ENCODE results near the gene ZNF581.

Gene ZNF581

GRCh38 chr19:55611983-55612645 is 31.3 kb upstream of the ZNF581 start:
- Histone ChIP-seq H3K9me3 (ENCODE audit: insufficient read depth, low read length) (no peaks in the 10 kb centered on the region), H3K27ac (ENCODE audit: low read length) (peak overlapping the region; percentile 88), H3K36me3 (replicated peaks; ENCODE audit: low read depth, low read length) (peaks cover 40% of the 10 kb centered on the region), H4K20me1 (ENCODE audit: insufficient read depth, low read length) (peaks cover 5% of the 10 kb centered on the region), H3K4me3 (ENCODE audit: low read length) (peak overlapping the region; percentile 59), H3K4me1 (ENCODE audit: low read length) (peaks cover 23% of the 10 kb centered on the region), H2AFZ (ENCODE audit: low read depth, low read length) (no peak overlapping the region), H3K79me2 (ENCODE audit: low read length) (peaks cover 48% of the 10 kb centered on the region), H3K4me2 (ENCODE audit: low read length) (peak overlapping the region; percentile 86), H3K9ac (ENCODE audit: low read length) (peak overlapping the region; percentile 49), H3K27me3 (ENCODE audit: low read depth, low read length) (no peaks in the 10 kb centered on the region)
- TF ChIP-seq EZH2phosphoT487 (IDR thresholded peaks at IDR 0.05; ENCODE audit: low read depth) (no peak), CTCF (IDR thresholded peaks at IDR 0.05; ENCODE audit: low read depth, low read length) (no peak)

GRCh38 chr19:55613396-55613795 is 30.1 kb upstream of the ZNF581 start:
- Histone ChIP-seq H3K9ac (ENCODE audit: low read length) (no peak overlapping the region), H3K4me1 (ENCODE audit: low read length) (peaks cover 23% of the 10 kb centered on the region), H3K27me3 (ENCODE audit: low read depth, low read length) (no peaks in the 10 kb centered on the region), H3K79me2 (ENCODE audit: low read length) (peaks cover 39% of the 10 kb centered on the region), H3K27ac (ENCODE audit: low read length) (no peak overlapping the region), H2AFZ (ENCODE audit: low read depth, low read length) (no peak overlapping the region), H3K9me3 (ENCODE audit: insufficient read depth, low read length) (no peaks in the 10 kb centered on the region), H3K4me3 (ENCODE audit: low read length) (no peak overlapping the region), H4K20me1 (ENCODE audit: insufficient read depth, low read length) (peaks cover 5% of the 10 kb centered on the region), H3K4me2 (ENCODE audit: low read length) (no peak overlapping the region), H3K36me3 (replicated peaks; ENCODE audit: low read depth, low read length) (peaks cover 41% of the 10 kb centered on the region)
- TF ChIP-seq CTCF (IDR thresholded peaks at IDR 0.05; ENCODE audit: low read depth, low read length) (no peak), EZH2phosphoT487 (IDR thresholded peaks at IDR 0.05; ENCODE audit: low read depth) (no peak)

GRCh38 chr19:55613930-55614710 is 29.3 kb upstream of the ZNF581 start:
- Histone ChIP-seq H3K27ac (ENCODE audit: low read length) (no peak overlapping the region), H3K9ac (ENCODE audit: low read length) (no peak overlapping the region), H3K79me2 (ENCODE audit: low read length) (peaks cover 33% of the 10 kb centered on the region), H3K4me1 (ENCODE audit: low read length) (peaks cover 23% of the 10 kb centered on the region), H3K4me2 (ENCODE audit: low read length) (no peak overlapping the region), H4K20me1 (ENCODE audit: insufficient read depth, low read length) (peaks cover 5% of the 10 kb centered on the region), H3K9me3 (ENCODE audit: insufficient read depth, low read length) (no peaks in the 10 kb centered on the region), H2AFZ (ENCODE audit: low read depth, low read length) (no peak overlapping the region), H3K27me3 (ENCODE audit: low read depth, low read length) (no peaks in the 10 kb centered on the region), H3K4me3 (ENCODE audit: low read length) (no peak overlapping the region), H3K36me3 (replicated peaks; ENCODE audit: low read depth, low read length) (peaks cover 37% of the 10 kb centered on the region)
- TF ChIP-seq CTCF (IDR thresholded peaks at IDR 0.05; ENCODE audit: low read depth, low read length) (no peak), EZH2phosphoT487 (IDR thresholded peaks at IDR 0.05; ENCODE audit: low read depth) (no peak)

- Histone ChIP-seq H3K27me3 (ENCODE audit: low read depth, low read length) (no peaks in the 10 kb centered on the region), H3K9me3 (ENCODE audit: insufficient read depth, low read length) (no peaks in the 10 kb centered on the region), H4K20me1 (ENCODE audit: insufficient read depth, low read length) (peaks cover 8% of the 10 kb centered on the region), H3K27ac (ENCODE audit: low read length) (no peak overlapping the region), H3K4me2 (ENCODE audit: low read length) (no peak overlapping the region), H3K4me1 (ENCODE audit: low read length) (peaks cover 23% of the 10 kb centered on the region), H3K9ac (ENCODE audit: low read length) (no peak overlapping the region), H3K79me2 (ENCODE audit: low read length) (peaks cover 25% of the 10 kb centered on the region), H3K36me3 (replicated peaks; ENCODE audit: low read depth, low read length) (peaks cover 33% of the 10 kb centered on the region), H3K4me3 (ENCODE audit: low read length) (no peak overlapping the region), H2AFZ (ENCODE audit: low read depth, low read length) (no peak overlapping the region)
- no peak for TF ChIP-seq CTCF (IDR thresholded peaks at IDR 0.05; ENCODE audit: low read depth, low read length)
- no peak for TF ChIP-seq EZH2phosphoT487 (IDR thresholded peaks at IDR 0.05; ENCODE audit: low read depth)
These were observed 28.5 kb upstream of the ZNF581 start for GRCh38 chr19:55614711-55615542.

Measured in OCI-LY3 (cell line).